Nephron progenitor cell (in vitro differentiated cells): ENCODE measurements around the gene NUPR2.
"Not testable (repeated sequence)": the region's sequence is repeated elsewhere in the genome, so short reads cannot be mapped to it uniquely, and the experiment has no call there.

Experiments used
- DNase-seq: peaks from one replicate; pipeline ENCODE4 v3.0.0; 2021
- H3K27ac Mint-ChIP-seq: 2 replicates; pipeline ENCODE4 v1.8.0; 2021; ENCODE audit warnings: mild to moderate bottlenecking, moderate library complexity, mixed read lengths
- H3K27me3 Mint-ChIP-seq: 2 replicates; pipeline ENCODE4 v1.8.0; 2021; ENCODE audit warnings: mild to moderate bottlenecking, low read depth, mixed read lengths; ENCODE audit not compliant: poor library complexity
- H3K36me3 Mint-ChIP-seq: 2 replicates; pipeline ENCODE4 v1.8.0; 2021; ENCODE audit warnings: low read depth, mixed read lengths
- H3K4me1 Mint-ChIP-seq: 2 replicates; pipeline ENCODE4 v1.8.0; 2021; ENCODE audit warnings: mixed read lengths
- H3K4me3 Mint-ChIP-seq: 2 replicates; pipeline ENCODE4 v1.8.0; 2021; ENCODE audit warnings: mild to moderate bottlenecking, moderate library complexity, mixed read lengths
- H3K9me3 Mint-ChIP-seq: 2 replicates; pipeline ENCODE4 v1.8.0; 2021; ENCODE audit warnings: mild to moderate bottlenecking, moderate library complexity, mixed read lengths
- CTCF ChIP-seq: fragments of 200-600 bp; sonication (generic); IDR thresholded peaks from 2 replicates; pipeline ENCODE4 v1.5.0; 2021; ENCODE audit warnings: antibody characterized with exemption

Gene NUPR2

GRCh38 chr7:56115852-56116538 lies at the start of gene NUPR2:
Gene NUPR2 (minus strand): TSS chr7:56116417. CDS start chr7:56116314, 103 bp downstream.
- TF ChIP-seq CTCF: no peak
- Mint-ChIP-seq H3K4me3 (no peak within 1 kb of the TSS), H3K4me1 (no peaks in the 10 kb centered on the region), H3K27ac (no peak within 1 kb of the TSS), H3K36me3 (no peaks in the 10 kb centered on the region), H3K27me3 (peaks cover 4% of the 10 kb centered on the region), H3K9me3 (peaks cover 53% of the 10 kb centered on the region)
- DNase-seq: no peak

GRCh38 chr7:56157238-56157790 lies 41.1 kb upstream of the NUPR2 start:
- H3K4me1 Mint-ChIP-seq: no peaks in the 10 kb centered on the region
- H3K27ac Mint-ChIP-seq: no peak overlapping the region
- no peak for DNase-seq
- no peaks in the 10 kb centered on the region for H3K27me3 Mint-ChIP-seq
- H3K9me3 Mint-ChIP-seq: peaks cover 88% of the 10 kb centered on the region
- no peaks in the 10 kb centered on the region for H3K36me3 Mint-ChIP-seq
- no peak for TF ChIP-seq CTCF
- H3K4me3 Mint-ChIP-seq: no peak overlapping the region

- H3K27me3 Mint-ChIP-seq, H3K4me1 Mint-ChIP-seq, H3K4me3 Mint-ChIP-seq, H3K36me3 Mint-ChIP-seq, H3K27ac Mint-ChIP-seq, DNase-seq: not testable (repeated sequence)
- H3K9me3 Mint-ChIP-seq: peaks cover 88% of the 10 kb centered on the region
Observed at GRCh38 chr7:56131062-56131461, 14.8 kb upstream of the NUPR2 start.

GRCh38 chr7:56127241-56127975 lies 11.2 kb upstream of the NUPR2 start:
- Mint-ChIP-seq H3K4me3 (no peak overlapping the region), H3K27me3 (no peaks in the 10 kb centered on the region), H3K27ac (no peak overlapping the region), H3K36me3 (no peaks in the 10 kb centered on the region), H3K4me1 (no peaks in the 10 kb centered on the region), H3K9me3 (peaks cover 84% of the 10 kb centered on the region)
- no peak for DNase-seq
- TF ChIP-seq CTCF: no peak

- no peaks in the 10 kb centered on the region for H3K27me3 Mint-ChIP-seq
- H3K9me3 Mint-ChIP-seq: peaks cover 83% of the 10 kb centered on the region
- H3K4me3 Mint-ChIP-seq: no peak overlapping the region
- no peak for TF ChIP-seq CTCF
- no peak overlapping the region for H3K27ac Mint-ChIP-seq
- H3K36me3 Mint-ChIP-seq: no peaks in the 10 kb centered on the region
- no peak for DNase-seq
- no peaks in the 10 kb centered on the region for H3K4me1 Mint-ChIP-seq
Observed at GRCh38 chr7:56125831-56126230, 9.6 kb upstream of the NUPR2 start.

GRCh38 chr7:56124981-56125380 lies 8.8 kb upstream of the NUPR2 start:
- Mint-ChIP-seq H3K27ac (no peak overlapping the region), H3K27me3 (no peaks in the 10 kb centered on the region), H3K4me3 (no peak overlapping the region), H3K36me3 (no peaks in the 10 kb centered on the region), H3K4me1 (no peaks in the 10 kb centered on the region), H3K9me3 (peaks cover 85% of the 10 kb centered on the region)
- DNase-seq: no peak
- no peak for TF ChIP-seq CTCF
